ENCODE measurements around the gene CLPTM1L. TPM values are rescaled to one million over a fixed set of nuclear protein-coding genes. Genes with fewer than 3 reads are reported as not detected.
"Not testable (repeated sequence)": the region's sequence is repeated elsewhere in the genome, so short reads cannot be mapped to it uniquely, and the experiment has no call there.

Gene CLPTM1L
- polyA plus RNA-seq, 1 donor: 140 TPM

- DNase-seq: no peak
These were observed 52.0 kb downstream of the CLPTM1L start for GRCh38 chr5:1292846-1293415.

- no peak for DNase-seq
These were observed 52.8 kb downstream of the CLPTM1L start for GRCh38 chr5:1292139-1292538.

GRCh38 chr5:1291611-1292080, 53.3 kb downstream of the CLPTM1L start:
- no peak for DNase-seq

- not testable (repeated sequence) for DNase-seq
These were observed 53.9 kb downstream of the CLPTM1L start for GRCh38 chr5:1290956-1291355.

- not testable (repeated sequence) for DNase-seq
These were observed 55.3 kb downstream of the CLPTM1L start for GRCh38 chr5:1289559-1289958.

GRCh38 chr5:1288439-1289335, 56.2 kb downstream of the CLPTM1L start:
- no peak for DNase-seq

GRCh38 chr5:1285883-1286291, 59.0 kb downstream of the CLPTM1L start:
- no peak for DNase-seq

- no peak for DNase-seq
These were observed 59.8 kb downstream of the CLPTM1L start for GRCh38 chr5:1285141-1285540.

- DNase-seq: not testable (repeated sequence)
These were observed 60.4 kb downstream of the CLPTM1L start for GRCh38 chr5:1284336-1284970.

GRCh38 chr5:1283729-1284041, 61.2 kb downstream of the CLPTM1L start:
- not testable (repeated sequence) for DNase-seq

GRCh38 chr5:1282993-1283728, 61.7 kb downstream of the CLPTM1L start:
- DNase-seq: not testable (repeated sequence)

- DNase-seq: no peak
These were observed 62.5 kb downstream of the CLPTM1L start for GRCh38 chr5:1282131-1282992.

GRCh38 chr5:1281038-1281882, 63.6 kb downstream of the CLPTM1L start:
- no peak for DNase-seq

- DNase-seq: no peak
These were observed 64.5 kb downstream of the CLPTM1L start for GRCh38 chr5:1280177-1281037.

- no peak for DNase-seq
These were observed 65.3 kb downstream of the CLPTM1L start for GRCh38 chr5:1279443-1280151.

- no peak for DNase-seq
These were observed 66.0 kb downstream of the CLPTM1L start for GRCh38 chr5:1278656-1279442.

- DNase-seq: no peak
These were observed 66.7 kb downstream of the CLPTM1L start for GRCh38 chr5:1278216-1278615.

- DNase-seq: no peak
These were observed 67.1 kb downstream of the CLPTM1L start for GRCh38 chr5:1277781-1278180.
